VCaP (cell line): ENCODE results near the gene HDAC9.

ENCODE experiments used
- H3K27ac ChIP-seq: fragments of 450-650 bp; 2 replicates; pipeline ENCODE4 v1.5.1; 2017
- TF ChIP-seq, protein P1 (sequence below): fragments of 450-650 bp; conservative IDR thresholded peaks from 2 replicates; pipeline ENCODE4 v1.5.1; 2017; ENCODE audit warnings: mild to moderate bottlenecking, moderate library complexity

The HDAC9 gene

DNA sequence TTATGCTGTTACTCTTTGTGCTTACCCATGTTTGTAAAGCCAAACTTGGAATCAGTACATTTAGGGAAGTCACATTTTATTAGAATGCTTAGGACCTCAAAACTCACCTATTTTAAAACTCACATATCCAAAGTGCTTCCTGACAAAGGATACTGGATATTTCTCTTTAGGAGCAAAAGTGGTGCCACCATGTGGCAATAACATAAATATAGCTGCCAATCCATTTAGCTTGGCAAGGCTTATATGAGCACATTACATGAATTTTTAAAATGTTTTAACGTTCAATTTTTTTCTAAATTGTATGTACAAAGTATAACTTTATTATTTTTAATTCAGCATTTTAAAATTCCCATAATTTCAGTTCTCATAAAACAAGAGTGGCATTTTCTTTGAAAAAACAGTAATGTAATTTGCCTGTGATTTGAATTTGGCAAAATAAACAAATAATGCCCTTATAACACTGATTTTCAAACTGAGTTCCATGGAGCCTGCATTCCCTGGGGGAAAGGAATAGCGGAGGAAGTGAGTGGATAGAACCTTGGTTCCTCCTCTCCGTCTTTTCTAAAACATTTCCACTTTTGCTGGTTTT lies 75.4 kb downstream of the HDAC9 start:
- H3K27ac ChIP-seq, result peak overlapping the region; percentile 56
- TF ChIP-seq, protein P1, sequence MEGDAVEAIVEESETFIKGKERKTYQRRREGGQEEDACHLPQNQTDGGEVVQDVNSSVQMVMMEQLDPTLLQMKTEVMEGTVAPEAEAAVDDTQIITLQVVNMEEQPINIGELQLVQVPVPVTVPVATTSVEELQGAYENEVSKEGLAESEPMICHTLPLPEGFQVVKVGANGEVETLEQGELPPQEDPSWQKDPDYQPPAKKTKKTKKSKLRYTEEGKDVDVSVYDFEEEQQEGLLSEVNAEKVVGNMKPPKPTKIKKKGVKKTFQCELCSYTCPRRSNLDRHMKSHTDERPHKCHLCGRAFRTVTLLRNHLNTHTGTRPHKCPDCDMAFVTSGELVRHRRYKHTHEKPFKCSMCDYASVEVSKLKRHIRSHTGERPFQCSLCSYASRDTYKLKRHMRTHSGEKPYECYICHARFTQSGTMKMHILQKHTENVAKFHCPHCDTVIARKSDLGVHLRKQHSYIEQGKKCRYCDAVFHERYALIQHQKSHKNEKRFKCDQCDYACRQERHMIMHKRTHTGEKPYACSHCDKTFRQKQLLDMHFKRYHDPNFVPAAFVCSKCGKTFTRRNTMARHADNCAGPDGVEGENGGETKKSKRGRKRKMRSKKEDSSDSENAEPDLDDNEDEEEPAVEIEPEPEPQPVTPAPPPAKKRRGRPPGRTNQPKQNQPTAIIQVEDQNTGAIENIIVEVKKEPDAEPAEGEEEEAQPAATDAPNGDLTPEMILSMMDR, result peak; percentile 77

DNA sequence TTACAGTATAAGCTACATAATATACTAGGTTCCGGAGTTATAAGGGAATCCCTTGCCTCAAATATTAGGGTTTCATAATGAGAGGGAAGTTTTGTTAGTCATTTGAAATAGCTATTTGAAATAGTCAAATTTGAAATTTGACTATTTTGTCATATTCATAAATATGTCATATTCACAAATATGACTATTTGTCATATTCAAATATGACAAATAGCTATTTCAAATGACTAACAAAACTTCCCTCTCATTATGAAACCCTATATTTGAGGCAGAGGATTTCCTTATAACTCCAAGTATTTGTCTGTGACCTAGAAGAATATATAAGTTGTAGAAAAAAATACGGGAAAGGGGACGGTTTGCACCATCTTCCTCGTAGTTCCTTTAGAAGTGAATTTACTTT lies 76.6 kb downstream of the HDAC9 start:
- no peak overlapping the region for H3K27ac ChIP-seq
- TF ChIP-seq, protein P1, result no peak

DNA sequence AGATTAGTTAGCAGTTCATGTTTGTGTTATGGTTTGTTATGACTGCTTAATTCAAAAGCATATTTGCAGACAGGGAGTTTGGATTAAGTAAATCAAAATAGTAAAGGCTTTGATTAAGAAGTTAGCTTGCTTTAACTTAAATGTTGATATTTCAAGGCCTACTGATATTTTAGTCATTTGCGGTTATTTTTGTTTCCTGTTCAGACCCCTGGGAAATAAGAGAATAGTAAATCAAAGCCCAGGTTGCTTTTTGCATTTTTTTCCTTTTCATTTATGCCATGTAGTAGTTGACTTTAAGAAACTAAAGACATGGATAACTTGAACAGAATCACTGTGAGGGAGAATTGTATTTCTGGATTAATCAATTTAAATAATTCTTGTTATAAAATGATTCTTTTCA lies 77.3 kb downstream of the HDAC9 start:
- H3K27ac ChIP-seq, result no peak overlapping the region
- TF ChIP-seq, protein P1, result no peak

DNA sequence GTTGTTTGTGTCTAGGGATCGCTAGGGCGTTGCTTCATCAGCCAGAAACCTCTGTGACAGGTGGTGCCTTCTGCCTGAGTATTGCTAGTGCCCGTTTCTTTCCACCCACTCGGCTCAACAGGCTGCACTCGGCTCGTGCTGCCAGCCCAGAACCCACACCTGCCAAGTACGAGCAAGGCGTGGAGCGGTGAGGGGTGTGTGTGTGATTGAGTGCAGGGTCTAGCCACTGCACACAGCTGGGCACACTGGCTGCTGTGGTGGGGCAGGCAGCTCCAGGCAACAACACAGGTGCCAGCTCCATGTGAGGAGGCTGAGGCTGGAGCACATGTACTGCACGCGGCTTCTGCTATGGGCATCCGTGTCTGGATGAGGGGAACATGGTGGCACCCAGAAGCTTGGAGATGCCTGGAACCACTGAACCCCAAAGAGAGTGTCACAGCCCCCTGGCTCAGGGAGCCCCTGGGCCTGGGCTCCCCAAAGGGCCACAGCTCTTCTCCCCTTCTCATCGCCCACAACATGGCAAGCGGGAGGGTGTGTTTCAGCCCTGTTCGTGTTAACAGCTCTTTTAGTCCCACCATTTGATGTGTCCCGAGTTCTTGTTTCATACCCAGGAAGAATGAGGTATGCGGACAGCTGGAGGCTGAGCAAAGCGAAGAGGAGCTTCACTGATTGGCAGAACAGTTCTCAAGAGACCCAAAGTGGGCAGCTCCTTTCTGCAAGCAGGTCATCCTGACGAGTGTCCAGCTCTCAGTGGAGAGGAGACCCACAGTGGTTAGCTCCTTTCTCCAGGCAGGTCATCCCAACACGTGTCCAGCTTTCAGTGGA lies 78.1 kb downstream of the HDAC9 start:
- TF ChIP-seq, protein P1, result no peak
- H3K27ac ChIP-seq, result no peak overlapping the region

DNA sequence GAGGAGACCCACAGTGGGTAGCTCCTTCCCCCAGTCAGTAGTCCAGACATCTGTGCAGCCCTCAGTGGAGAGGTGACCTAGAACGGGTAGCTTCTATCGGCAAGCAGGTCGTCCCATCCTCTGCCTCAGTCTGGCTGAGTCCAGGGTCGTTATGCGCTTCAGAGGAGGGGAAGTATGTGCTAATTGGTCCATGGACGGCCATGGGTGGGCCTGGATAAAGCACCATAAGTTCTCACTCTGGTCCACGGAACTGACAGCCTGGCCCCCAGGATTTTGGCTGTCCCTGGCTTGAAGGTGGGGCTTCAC lies 78.6 kb downstream of the HDAC9 start:
- TF ChIP-seq, protein P1, result no peak
- no peak overlapping the region for H3K27ac ChIP-seq

DNA sequence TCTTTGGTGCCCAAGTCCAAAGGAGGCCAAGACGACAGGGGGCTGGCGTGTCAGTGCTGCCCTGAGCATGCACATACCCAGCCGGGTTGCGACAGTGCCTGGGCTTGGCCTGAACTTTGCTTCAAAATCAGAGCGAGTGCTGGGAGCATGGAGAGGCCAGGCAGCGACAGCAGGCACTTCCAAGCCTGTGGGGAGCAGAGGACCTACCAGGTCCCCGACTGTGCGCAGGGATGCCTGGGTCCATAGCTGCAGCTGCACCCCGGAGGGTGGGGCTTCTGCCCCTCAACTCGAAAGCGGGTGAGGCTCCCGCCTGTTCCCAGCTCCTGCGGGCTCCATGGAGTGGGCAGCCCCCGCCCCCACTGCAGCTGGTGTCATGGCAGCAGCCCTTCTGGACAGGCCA lies 79.1 kb downstream of the HDAC9 start:
- TF ChIP-seq, protein P1, result no peak
- H3K27ac ChIP-seq, result no peak overlapping the region

DNA sequence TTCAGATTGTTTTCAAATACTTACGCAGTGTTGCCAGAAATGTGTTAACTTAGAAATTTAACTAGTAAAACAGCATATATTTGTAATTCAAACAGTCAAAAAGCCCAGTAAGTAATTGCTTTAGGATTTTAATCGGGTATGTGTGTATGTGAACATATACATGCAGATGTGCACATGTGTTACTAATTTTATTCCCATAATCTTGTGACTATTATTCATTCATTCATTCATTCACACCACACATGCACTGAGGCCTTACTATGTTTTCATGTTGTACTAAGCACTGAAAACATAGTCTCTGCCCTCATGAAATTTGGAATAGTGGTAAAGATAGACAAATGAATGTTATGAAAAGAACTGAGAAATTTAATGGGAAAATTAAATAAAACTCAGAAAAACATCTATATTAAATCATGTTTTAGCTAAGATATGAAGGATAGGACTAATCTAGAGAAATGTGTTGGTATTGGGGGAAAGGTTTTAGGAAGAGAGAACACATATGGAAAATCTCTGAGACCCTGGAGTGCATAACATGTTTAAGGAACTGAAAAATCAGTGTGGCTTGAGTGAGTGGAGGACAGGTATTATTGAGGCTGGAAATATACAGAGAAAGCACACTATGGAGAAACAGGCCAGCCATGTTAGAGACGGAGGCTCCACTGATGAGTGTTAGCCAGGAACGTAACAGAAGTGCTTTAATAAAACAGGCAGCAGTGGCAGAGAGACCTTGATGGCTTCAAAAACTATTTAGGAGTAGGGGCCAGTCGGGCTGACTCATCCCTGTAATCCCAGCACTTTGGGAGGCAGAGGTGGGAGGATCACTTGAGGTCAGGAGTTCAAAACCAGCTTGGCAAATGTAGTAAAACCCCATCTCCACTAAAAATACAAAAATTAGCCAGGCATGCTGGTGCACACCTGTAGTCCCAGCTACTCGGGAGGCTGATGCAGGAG lies 80.3 kb downstream of the HDAC9 start:
- H3K27ac ChIP-seq, result peak overlapping the region; percentile 84
- TF ChIP-seq, protein P1, result no peak
